ENCODE measurements around the gene KIAA1755.

KIAA1755 gene

DNA sequence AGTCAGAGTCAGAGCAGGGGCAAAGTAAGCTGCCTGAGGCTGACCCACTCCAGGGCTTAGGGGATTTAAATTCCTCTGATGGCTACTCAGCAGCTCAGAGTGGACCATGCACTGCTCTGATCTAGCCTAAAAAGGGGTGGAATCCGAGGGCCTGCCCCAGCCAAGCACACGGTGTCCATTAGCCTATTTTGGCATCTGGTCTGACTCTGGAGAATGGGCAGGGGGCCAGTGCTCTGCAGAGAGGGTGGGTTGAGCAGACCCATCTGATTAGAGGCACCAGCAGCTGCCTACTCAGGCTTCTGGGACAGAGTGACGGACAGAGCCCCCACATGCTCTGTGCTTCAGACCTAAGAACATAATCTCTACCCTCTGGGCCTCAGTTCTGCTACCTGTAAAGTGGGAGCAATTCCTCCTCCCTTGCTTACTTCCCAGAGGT lies 69.6 kb downstream of the KIAA1755 start:
- POLR2A ChIA-PET: no interaction called here

DNA sequence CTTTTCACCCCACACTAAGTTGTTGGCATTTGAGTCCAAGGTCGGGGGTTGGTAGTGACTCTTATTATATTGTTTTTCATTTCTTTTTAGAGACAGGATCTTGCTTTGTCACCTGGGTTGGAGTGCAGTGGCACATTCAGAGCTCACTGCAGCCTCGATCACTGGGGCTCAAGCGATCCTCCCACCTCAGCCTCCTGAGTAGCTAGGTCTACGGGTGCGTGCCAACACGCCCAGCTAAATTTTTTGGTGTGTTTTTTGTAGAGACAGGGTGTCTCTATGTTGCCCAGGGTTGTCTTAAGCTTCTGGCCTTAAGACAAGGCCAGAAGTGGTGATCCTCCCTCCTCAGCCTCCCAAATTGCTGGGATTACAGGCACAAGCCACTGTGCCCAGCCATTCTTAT lies 70.4 kb downstream of the KIAA1755 start:
- TF ChIP-seq, protein P1, sequence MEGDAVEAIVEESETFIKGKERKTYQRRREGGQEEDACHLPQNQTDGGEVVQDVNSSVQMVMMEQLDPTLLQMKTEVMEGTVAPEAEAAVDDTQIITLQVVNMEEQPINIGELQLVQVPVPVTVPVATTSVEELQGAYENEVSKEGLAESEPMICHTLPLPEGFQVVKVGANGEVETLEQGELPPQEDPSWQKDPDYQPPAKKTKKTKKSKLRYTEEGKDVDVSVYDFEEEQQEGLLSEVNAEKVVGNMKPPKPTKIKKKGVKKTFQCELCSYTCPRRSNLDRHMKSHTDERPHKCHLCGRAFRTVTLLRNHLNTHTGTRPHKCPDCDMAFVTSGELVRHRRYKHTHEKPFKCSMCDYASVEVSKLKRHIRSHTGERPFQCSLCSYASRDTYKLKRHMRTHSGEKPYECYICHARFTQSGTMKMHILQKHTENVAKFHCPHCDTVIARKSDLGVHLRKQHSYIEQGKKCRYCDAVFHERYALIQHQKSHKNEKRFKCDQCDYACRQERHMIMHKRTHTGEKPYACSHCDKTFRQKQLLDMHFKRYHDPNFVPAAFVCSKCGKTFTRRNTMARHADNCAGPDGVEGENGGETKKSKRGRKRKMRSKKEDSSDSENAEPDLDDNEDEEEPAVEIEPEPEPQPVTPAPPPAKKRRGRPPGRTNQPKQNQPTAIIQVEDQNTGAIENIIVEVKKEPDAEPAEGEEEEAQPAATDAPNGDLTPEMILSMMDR (IDR thresholded peaks at IDR 0.05; ENCODE audit: control extremely low read depth, extremely low read depth, low read depth, missing control alignments): no peak
- ChIA-PET POLR2A (no interaction called here), CTCF (interaction anchor here (1.1 kb wide), 1 partner anchor 26 kb away, joined by 3 read pairs; no protein-coding TSS in a partner anchor)
- no peak for DNase-seq (ENCODE audit: extremely low spot score)

More for the DNA sequence above, 69.6 kb downstream of the KIAA1755 start:
- CTCF ChIA-PET: interaction anchor here (1.1 to 2.4 kb wide), 2 partner anchors 27 to 31 kb away, joined by 3 to 12 read pairs; no protein-coding TSS in a partner anchor
- DNase-seq (ENCODE audit: extremely low spot score): no peak
- TF ChIP-seq, protein P1 (IDR thresholded peaks at IDR 0.05; ENCODE audit: control extremely low read depth, extremely low read depth, low read depth, missing control alignments): no peak

DNA sequence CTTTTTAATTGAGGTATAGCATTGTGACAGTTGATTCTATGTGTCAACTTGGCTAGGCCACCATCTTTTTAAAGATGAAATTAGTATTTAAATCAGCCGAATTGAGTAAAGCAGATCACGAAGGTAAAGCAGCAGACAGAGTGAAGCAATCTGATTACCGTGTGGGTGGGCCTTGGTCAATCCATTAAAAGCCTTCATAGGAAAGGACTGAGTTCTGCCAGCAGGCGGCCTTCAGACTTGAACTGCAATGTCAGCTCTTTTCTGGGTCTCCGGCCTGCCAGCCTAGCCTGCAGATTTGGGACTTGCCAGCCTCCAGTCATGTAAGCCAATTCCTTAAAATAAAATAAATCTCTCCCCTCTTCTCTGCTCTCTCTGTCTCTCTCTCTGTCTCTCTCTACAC lies 73.0 kb downstream of the KIAA1755 start:
- ChIA-PET POLR2A (no interaction called here), CTCF (interaction anchor here (1.0 kb wide), 3 partner anchors 34 to 130 kb away, joined by 4 read pairs; no protein-coding TSS in a partner anchor)
- DNase-seq (ENCODE audit: extremely low spot score): no peak
- TF ChIP-seq, protein P1 (IDR thresholded peaks at IDR 0.05; ENCODE audit: control extremely low read depth, extremely low read depth, low read depth, missing control alignments): no peak

DNA sequence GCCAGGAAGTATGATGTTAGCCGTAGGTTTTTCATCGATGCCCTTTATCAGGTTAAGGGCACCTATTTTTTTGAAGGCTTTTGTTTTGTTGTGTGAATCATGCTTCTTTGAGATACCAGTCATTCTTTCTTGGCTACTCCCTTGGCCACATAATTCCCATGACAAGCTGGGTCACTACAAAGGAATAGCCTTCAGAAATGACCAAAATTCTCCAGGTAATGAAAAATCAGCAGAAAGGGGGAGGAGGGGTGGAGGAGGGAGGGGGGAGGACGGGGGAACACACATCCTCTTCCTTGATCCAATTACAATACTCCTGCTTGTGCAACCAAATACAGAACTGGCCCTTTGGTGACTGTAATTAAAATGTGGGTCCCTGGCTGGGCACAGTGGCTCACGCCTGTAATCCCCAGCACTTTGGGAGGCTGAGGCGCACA lies 73.7 kb downstream of the KIAA1755 start:
- TF ChIP-seq, protein P1 (IDR thresholded peaks at IDR 0.05; ENCODE audit: control extremely low read depth, extremely low read depth, low read depth, missing control alignments): no peak
- ChIA-PET CTCF (interaction anchor here (1.0 kb wide), 2 partner anchors 34 to 129 kb away, joined by 4 read pairs; no protein-coding TSS in a partner anchor), POLR2A (no interaction called here)
- no peak for DNase-seq (ENCODE audit: extremely low spot score)

DNA sequence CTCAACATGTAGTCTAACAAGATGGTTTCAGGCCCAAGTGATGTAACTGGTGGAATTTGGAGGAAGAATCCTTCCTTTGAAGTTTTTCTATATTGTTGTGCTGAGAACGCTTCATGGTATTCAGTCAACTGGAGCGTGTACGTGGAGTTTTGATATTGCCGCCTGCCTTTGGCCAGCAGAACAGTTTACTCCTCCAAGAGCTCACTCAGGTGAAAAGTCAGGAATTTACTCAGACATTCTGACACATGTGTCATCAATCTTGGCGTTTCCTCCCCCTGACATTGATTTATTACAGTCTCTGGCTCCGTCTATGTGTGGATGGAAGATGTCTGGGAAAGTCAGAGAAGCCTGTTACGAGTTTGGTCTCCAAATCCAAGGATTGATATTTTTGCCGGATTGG lies 76.4 kb downstream of the KIAA1755 start:
- POLR2A ChIA-PET: no interaction called here
- CTCF ChIA-PET: no interaction called here
- TF ChIP-seq, protein P1 (IDR thresholded peaks at IDR 0.05; ENCODE audit: control extremely low read depth, extremely low read depth, low read depth, missing control alignments): no peak
- DNase-seq (ENCODE audit: extremely low spot score): no peak

DNA sequence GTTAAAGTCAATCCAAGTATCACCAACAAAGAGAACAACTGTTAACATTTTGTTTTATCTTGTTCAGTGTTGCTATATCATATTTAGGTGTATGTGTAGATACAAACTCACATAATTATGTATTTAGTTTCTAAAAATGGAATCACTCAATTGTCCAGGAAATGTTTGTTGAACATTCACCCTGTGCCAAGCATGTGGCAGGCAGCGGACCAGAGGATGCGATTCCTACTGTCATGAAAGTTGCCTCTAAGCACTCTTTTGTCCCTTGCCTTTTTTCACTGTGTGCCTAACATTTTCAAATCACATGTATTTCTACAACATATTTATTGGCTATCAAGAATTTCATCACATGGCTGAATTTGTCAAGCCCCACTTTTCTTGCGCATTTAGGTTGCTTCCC lies 78.6 kb downstream of the KIAA1755 start:
- POLR2A ChIA-PET: no interaction called here
- TF ChIP-seq, protein P1 (IDR thresholded peaks at IDR 0.05; ENCODE audit: control extremely low read depth, extremely low read depth, low read depth, missing control alignments): no peak
- DNase-seq (ENCODE audit: extremely low spot score): no peak
- CTCF ChIA-PET: interaction anchor here (0.8 to 1.4 kb wide), 2 partner anchors 20 to 40 kb away, joined by 3 to 12 read pairs; no protein-coding TSS in a partner anchor

Data from GM10248 (cell line).